Kidney (tissue), 14 donors: ENCODE results near the gene GLDC. TPM values are rescaled to one million over a fixed set of nuclear protein-coding genes. Genes with fewer than 3 reads are reported as not detected.
A peak's percentile ranks its signal among the peaks of the same experiment; 100 is the strongest.

Experiments
- DNase-seq, 5 donors: peaks; one replicate each; pipeline ENCODE4 v3.0.0-alpha.2; 2013 to 2020
- FAIRE-seq: peaks from 2 replicates; lab custom pipeline; 2012; peaks lifted over from hg19 to GRCh38; lab: Jason Lieb, UNC
- H3K27ac ChIP-seq, 2 donors: one replicate each; pipeline ENCODE4 v1.7.0; 2013; ENCODE audit warnings: low read depth in 2 of 2, low read length in 2 of 2, inconsistent platforms in 1 of 2
- H3K27me3 ChIP-seq: one replicate; pipeline ENCODE4 v1.7.1; 2013; ENCODE audit warnings: low read length, inconsistent platforms; ENCODE audit not compliant: control insufficient read depth, insufficient read depth
- H3K36me3 ChIP-seq, 3 donors: one replicate each; pipeline versions ENCODE4 v1.7.0 to v1.7.1; 2013; ENCODE audit warnings: low read length in 3 of 3, control low read depth in 1 of 3, inconsistent platforms in 1 of 3; ENCODE audit not compliant: insufficient read depth in 3 of 3, control insufficient read depth in 2 of 3
- H3K4me1 ChIP-seq, 3 donors: one replicate each; pipeline versions ENCODE4 v1.7.0 to v1.7.1; 2013; ENCODE audit warnings: low read length in 3 of 3, inconsistent platforms in 1 of 3, low read depth in 1 of 3; ENCODE audit not compliant: control insufficient read depth in 2 of 3, insufficient read depth in 2 of 3
- H3K4me3 ChIP-seq, 3 donors: one replicate each; pipeline versions ENCODE4 v1.7.0 to v1.8.1; 2013; ENCODE audit warnings: low read length in 3 of 3, control low read depth in 1 of 3, inconsistent platforms in 1 of 3
- H3K9ac ChIP-seq, 3 donors: one replicate each; pipeline versions ENCODE4 v1.7.0 to v1.7.1; 2013; ENCODE audit warnings: low read length in 3 of 3, control low read depth in 1 of 3, inconsistent platforms in 1 of 3
- H3K9me3 ChIP-seq, 3 donors: one replicate each; pipeline versions ENCODE4 v1.7.0 to v1.7.1; 2013; ENCODE audit warnings: low read length in 3 of 3, control low read depth in 1 of 3, inconsistent platforms in 1 of 3; ENCODE audit not compliant: control insufficient read depth in 2 of 3, insufficient read depth in 1 of 3
- intact Hi-C: fragments of 100-400 bp; cut with DNase I; formaldehyde crosslinking; loops from one replicate; pipeline ENCODE4 v1.11.1; 2022
- polyA plus RNA-seq: library from polyadenylated mRNA; stranded (reverse); fragments of 350-450 nt; fragmentation: Illumina TruSeq; extraction: RNeasy Lipid Tissue Mini Kit (QIAGEN cat#74804); gene quantifications from one replicate; pipeline ENCODE4 v1.2.3, GENCODE V29; 2014; ENCODE audit warnings: low read depth, low replicate concordance; ENCODE audit not compliant: insufficient read depth
- total RNA-seq: library from RNA; stranded (reverse); fragmentation: NEBNext Ultra II Directional; extraction: Animal tissue kit (Norgen Biotek cat#: 25700); gene quantifications from one replicate; pipeline ENCODE4 v1.2.1, GENCODE V29; 2021
- TF ChIP-seq, protein P1 (sequence below): IDR thresholded peaks from 3 replicates; pipeline ENCODE4 v1.5.1; 2012; ENCODE audit warnings: mild to moderate bottlenecking, moderate library complexity, borderline replicate concordance; ENCODE audit not compliant: insufficient read depth; ENCODE audit errors: extremely low read depth
- donor health status: control.
- donor health status: control.
- donor health status: control.
- donor health status: control.
- donor health status: control.
- donor health status: DM: yes; HTN: yes; CAD: no.
- donor health status: Normal renal cell carcinoma (clear cell type).

The GLDC gene
- total and polyA plus RNA-seq, 2 donors from 2014 or later: 60.1 to 79.7 TPM

DNA sequence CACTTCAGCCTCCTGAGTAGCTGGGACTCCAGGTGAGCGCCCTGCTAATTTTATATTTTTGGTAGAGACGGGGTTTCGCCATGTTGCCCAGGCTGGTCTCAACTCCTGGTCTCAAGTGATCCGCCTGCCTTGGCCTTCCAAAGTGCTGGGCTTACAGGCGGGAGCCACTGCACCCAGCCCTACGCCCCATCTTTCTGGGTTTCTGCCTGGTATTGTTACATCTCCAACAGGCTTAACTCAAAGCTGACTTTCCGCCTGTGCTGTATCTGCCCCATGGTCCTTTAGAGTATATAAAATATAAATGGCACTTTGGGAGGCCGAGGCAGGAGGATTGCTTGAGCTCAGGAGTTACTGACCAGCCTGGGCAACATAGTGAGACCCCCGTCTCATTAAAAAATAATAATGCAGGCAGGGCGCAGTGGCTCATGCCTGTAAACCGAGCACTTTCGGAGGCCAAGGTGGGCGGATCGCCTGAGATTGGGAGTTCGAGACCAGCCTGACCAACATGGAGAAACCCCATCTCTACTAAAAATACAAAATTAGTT is 36.5 kb upstream of the GLDC start:
- H3K27me3 ChIP-seq: no peaks in the 10 kb centered on the region
- no peaks in the 10 kb centered on the region for H3K36me3 ChIP-seq
- peak overlapping the region; percentile 88 to 92 (median 91) for H3K4me3 ChIP-seq
- intact Hi-C loops: no loop called here
- TF ChIP-seq, protein P1, sequence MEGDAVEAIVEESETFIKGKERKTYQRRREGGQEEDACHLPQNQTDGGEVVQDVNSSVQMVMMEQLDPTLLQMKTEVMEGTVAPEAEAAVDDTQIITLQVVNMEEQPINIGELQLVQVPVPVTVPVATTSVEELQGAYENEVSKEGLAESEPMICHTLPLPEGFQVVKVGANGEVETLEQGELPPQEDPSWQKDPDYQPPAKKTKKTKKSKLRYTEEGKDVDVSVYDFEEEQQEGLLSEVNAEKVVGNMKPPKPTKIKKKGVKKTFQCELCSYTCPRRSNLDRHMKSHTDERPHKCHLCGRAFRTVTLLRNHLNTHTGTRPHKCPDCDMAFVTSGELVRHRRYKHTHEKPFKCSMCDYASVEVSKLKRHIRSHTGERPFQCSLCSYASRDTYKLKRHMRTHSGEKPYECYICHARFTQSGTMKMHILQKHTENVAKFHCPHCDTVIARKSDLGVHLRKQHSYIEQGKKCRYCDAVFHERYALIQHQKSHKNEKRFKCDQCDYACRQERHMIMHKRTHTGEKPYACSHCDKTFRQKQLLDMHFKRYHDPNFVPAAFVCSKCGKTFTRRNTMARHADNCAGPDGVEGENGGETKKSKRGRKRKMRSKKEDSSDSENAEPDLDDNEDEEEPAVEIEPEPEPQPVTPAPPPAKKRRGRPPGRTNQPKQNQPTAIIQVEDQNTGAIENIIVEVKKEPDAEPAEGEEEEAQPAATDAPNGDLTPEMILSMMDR: no peak
- FAIRE-seq: no peak
- no peaks in the 10 kb centered on the region for H3K9me3 ChIP-seq
- DNase-seq: peak in 2 of 5 donors; percentile 21 to 59
- H3K4me1 ChIP-seq: peaks cover 0 to 2% (median 0%) of the 10 kb centered on the region in 3 donors
- H3K27ac ChIP-seq: peak overlapping the region; percentile 98
- H3K9ac ChIP-seq: peak overlapping the region; percentile 82 to 88 (median 84)

DNA sequence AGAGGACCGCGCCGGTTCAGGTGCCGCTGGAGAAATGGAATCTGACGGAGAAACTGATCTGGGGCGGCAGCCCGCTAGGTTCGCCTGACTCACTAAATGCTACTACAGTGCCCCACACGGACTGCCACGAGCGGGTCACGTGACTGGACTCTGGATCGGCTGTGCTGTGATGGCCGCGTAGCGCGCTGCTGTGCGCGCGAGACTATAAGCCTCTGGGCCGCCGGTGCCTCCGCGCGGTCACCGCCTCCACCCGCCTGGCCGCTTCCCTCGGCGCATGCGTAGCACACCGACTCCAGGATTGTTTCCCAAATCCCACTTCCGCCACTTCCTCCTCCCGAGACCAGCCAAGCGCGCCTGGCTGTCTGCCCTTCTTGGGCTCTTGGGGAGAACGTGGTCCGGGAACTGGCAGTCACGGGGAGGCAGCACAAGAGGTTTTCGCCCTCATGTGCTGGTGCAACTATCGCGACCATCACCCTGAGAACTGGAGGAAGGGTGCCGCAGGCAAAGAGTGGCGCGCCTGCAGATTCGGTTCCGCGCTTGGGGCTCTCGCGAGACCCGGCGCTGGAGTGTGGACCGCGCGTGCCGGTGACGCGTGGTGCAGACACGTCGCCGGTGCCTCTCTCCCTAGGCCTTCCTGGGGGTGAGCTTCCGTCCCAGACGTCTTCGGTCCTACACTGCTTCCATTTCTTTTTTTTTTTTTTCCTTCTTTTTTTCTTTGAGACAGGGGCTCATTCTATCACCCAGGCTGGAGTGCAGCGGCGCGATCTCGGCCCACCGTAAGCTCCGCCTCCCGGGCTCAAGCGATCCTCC is 35.8 kb upstream of the GLDC start:
- no peak for FAIRE-seq

DNA sequence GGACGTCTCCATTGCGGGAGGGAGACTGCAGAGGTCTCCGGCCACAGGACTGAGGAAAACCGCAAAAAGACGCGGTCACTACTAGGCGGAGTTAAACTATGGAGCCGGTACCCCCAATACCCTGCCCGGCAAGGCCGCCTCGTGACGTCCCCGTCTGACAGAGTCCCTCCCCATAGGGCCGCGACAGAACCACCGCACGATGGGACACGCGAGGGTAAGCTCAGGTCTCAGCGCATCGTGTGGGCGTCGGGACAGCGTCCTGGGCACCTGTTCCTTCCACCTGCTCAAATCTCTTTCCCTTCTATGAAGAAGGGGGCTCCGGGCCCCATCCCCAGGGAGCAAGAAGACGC is 35.2 kb upstream of the GLDC start:
- FAIRE-seq (no peak), DNase-seq (peak in 2 of 5 donors; percentile 81 to 93)
- Histone ChIP-seq H3K27ac (peak overlapping the region; percentile 98), H3K9me3 (no peaks in the 10 kb centered on the region), H3K27me3 (no peaks in the 10 kb centered on the region), H3K4me3 (peak overlapping the region; percentile 88 to 92 (median 91)), H3K36me3 (no peaks in the 10 kb centered on the region), H3K9ac (peak overlapping the region; percentile 82 to 86 (median 84)), H3K4me1 (peaks cover 0 to 2% (median 0%) of the 10 kb centered on the region in 3 donors)
- TF ChIP-seq, protein P1: no peak
- intact Hi-C loops: no loop called here

More for the DNA sequence above, 35.8 kb upstream of the GLDC start:
- intact Hi-C loops: no loop called here
- H3K27me3 ChIP-seq: no peaks in the 10 kb centered on the region
- H3K36me3 ChIP-seq: no peaks in the 10 kb centered on the region
- peak; percentile 98 to 99 (median 99) for DNase-seq
- H3K27ac ChIP-seq: peak overlapping the region; percentile 98
- H3K4me1 ChIP-seq: peaks cover 0 to 2% (median 0%) of the 10 kb centered on the region in 3 donors
- TF ChIP-seq, protein P1: no peak
- peak overlapping the region; percentile 82 to 88 (median 84) for H3K9ac ChIP-seq
- peak overlapping the region; percentile 88 to 92 (median 91) for H3K4me3 ChIP-seq
- no peaks in the 10 kb centered on the region for H3K9me3 ChIP-seq
